NCI-H82 treated with DMSO at 0.1 percent for 48 hours (cell line): ENCODE results near the gene FOSB.

ENCODE experiments used
- DNase-seq: peaks from one replicate; lab custom pipeline; 2025; ENCODE audit not compliant: unreplicated experiment; lab: John Stamatoyannopoulos, UW

The FOSB gene

DNA sequence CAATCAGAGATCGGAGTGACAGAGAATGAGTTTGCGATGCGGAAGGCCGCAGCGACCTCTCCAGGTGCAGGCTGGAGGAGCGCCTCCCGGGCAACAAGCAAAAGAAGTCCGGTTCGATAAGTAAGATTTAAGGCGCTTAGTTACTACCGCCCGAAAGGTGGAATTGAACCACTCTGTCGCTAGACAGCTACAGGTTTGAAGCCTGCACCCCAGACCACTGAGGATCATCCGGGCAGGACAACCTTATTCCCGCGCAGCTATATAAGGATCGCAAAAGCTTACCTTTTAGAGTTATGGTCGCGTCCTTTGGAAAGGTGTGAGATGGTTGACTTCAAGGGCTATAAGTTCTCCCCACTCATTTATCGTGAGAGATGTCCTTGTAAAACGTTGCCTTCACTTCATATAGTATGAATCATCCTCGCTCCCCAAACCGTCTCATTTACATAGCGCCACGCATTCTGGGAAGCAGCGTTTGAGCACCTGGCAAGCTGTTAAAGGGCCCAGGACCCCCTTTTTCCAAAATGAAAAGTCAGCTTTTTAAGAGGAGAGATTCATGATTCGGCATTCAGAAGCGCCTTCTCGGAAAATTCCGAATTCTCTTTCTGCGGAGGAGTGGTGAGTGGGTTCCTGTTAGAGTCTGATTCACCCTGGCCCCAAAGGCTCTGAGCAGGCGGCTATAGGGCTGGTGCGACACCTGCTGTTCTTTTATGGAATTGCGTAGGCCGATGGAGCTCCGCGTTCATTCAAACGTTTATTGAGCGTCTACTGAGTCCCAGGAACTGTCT lies 10.8 kb downstream of the FOSB start:
- peak; percentile 92 for DNase-seq

DNA sequence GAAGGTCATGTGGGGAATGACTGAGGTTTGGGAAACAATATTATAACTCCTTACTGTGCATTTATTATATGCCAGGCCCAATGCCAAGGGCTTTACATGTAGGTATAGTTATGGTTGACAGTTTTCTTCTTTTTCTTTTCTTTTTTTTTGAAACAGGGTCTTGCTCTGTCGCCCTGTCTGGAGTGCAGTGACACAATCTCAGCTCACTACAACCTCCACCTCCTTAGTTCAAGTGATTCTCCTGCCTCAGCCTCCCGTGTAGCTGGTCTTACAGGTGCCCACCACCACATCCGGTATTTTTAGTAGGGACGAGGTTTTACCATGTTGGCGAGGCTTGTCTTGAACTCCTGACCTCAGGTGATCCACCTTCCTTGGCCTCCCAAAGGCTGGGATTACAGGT lies 15.2 kb downstream of the FOSB start:
- DNase-seq, result no peak

DNA sequence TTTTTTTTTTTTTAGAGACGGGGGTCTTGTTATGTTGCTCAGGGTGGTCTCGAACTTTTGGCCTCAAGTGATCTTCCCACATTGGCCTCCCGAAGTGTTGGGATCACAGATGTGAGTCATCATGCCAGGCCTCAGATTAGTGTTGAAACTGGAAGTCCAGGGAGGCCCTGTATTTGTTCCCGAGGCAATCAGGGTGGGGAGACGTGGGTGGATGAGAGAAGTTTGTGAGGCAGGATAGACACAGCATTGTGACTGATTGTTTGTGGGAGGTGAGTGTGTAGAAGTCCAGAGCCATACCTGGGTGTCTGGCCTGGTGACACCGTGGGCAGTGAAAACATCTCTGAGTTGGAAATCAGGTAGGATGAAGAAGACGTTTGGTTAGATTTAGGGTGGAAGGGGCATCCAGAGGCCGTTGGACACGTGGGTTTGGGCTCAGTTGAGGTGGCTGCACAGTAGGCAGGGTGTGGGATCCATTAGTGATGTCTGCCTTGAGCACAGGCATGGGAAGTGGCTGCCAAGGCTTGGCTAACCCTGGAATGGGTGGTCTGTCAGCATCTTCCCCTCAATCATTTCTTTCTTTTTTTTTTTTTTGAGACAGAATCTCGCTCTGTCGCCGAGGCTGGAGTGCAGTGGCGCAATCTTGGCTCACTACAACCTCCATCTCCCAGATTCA lies 16.6 kb downstream of the FOSB start:
- DNase-seq, result no peak

DNA sequence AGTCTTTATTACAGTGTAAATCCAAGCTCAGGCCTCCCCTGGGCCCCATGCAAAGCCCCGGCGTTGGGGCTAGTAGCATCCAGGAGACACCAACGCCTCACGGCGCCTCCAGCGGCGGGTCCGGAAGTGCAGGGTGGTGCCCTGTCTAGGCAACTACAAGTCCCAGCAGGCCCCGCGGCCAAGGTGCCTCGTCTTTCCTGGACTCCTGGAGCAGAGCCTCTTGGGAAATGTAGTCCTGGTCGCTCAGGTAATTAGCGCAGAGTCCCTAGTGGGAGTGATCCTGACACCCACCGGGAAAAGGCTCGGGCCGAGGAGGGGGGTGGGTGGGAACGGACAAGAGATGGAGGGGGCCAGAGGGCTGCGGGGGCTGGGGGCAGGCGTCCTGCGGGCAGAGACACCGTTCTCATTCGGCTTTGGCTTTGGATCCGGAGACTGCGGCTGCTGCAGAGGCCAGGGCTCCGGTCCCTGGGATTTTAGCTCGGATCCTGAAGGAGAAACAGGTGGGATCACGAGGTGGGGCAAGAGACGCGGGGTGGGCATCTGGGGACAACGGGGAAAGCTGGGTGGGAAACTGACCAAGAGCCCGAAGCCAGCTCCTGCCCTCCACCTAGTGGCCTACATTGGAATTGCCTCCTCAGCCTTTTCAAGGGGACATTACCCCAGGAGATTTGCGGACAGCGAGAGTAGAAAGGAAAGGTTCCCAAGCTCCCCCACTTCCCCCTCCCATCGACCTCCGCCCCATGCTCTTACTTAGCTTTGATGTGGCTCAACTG lies 17.7 kb downstream of the FOSB start:
- DNase-seq, result peak; percentile 93

DNA sequence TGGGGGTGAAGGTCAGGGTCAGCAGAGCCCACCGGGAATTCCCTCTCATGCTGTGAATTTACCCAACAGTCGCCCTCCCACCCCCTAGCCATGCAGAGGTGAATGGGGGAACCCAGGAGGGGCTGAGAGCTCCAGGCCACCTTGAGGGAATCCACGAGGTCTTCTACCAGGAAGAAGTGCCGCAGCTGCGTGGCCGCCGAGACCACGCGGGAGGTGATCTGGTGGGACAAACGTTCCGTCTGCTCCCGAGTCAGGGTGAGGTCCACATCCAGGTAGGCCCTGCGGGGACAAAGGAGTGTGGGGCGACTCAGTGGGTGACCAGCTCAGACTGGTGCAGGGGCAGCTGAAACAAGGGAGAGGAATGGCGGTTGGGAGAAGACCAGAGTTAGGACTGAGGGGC lies 20.9 kb downstream of the FOSB start:
- DNase-seq, result no peak

DNA sequence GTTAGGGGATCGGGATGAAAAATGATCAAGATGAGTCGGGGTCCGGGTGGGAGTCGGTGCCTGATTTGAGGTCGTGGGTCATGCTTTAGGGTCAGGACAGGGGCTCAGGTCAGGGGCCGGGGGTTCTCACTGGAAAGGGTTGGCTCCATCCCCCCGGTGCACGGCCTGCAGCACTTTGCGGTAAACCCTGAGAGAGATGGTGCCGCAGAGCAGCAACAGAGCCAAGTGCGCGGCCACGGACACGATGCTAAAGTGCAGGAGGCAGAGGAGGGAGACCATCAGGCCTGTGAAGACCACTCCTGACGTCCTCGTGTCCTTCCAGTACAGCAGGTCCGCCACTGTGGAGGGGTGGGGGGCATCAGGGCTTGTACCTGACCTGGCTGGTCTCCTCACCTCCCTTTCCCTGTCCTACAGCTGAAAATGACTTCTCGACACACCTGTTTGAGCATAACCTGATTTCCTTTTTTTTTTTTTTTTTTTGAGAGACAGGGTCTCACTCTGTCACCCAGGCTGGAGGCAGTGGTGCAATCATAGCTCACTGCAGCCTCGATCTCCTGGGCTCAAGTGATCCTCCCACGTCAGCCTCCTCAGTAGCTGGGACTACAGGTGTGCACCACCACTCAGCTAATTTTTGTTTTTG lies 21.5 kb downstream of the FOSB start:
- no peak for DNase-seq

DNA sequence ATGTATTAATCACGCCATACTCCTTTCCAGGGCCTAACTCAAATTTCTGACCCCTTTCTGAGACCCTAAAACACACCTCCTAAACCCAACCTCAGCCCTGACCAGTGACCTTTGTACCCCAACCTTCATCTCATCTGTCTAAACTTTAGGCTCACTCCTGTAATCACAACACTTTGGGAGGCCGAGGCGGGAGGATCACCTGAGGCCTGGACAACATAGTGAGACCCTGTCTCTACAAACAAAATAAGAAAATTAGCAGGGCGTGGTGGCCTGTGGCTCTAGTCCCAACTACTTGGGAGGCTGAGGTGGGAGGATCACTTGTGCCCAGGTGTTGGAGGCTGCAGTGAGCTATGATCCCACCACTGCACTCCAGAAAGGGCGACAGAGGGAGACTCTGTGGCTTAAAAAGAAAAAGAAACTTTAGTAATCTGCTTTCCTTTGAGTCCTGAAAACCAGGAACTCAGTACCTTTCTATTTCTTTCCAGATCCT lies 24.4 kb downstream of the FOSB start:
- DNase-seq, result no peak

DNA sequence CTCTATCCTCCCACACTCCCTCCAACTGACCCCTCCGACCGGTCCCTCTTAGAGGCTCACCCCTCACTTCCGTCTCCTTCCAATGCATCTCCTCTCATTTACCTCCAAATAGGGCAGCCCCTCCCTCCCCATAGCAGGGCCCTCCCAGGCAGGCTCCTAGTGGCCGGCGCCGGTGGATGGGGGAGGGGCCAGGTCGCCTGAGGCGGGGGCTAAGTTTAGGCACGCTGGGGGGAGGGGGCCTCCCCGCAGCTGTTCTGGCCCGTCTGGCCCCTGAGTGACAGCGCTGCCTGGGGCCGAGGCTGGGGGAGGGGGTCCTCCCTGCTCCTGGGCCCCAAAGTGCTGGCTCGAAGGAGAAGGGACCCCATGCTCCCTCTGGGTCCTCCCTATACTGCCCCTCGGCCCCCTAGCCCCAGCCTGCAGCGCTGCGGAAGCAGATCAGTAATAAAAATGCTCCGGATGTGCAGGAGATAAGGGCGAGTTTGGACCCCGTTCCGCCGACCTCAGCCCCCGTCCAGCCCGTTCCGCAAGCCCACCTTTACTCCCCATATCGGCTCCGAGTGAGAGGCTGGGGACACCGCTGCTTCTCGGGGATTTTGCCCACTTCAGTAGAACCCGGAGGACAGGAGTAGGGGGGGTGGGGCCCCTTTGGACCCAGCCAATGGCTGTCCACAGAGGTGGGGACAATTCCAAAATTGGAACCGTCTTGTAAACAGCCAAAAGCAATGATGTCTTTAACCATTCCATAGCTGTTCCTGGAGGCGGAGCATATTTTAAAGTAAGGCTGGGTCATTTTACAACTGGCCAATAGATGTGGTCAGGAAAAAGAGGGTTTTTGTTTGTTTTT lies 25.1 kb downstream of the FOSB start:
- peak; percentile 81 for DNase-seq

DNA sequence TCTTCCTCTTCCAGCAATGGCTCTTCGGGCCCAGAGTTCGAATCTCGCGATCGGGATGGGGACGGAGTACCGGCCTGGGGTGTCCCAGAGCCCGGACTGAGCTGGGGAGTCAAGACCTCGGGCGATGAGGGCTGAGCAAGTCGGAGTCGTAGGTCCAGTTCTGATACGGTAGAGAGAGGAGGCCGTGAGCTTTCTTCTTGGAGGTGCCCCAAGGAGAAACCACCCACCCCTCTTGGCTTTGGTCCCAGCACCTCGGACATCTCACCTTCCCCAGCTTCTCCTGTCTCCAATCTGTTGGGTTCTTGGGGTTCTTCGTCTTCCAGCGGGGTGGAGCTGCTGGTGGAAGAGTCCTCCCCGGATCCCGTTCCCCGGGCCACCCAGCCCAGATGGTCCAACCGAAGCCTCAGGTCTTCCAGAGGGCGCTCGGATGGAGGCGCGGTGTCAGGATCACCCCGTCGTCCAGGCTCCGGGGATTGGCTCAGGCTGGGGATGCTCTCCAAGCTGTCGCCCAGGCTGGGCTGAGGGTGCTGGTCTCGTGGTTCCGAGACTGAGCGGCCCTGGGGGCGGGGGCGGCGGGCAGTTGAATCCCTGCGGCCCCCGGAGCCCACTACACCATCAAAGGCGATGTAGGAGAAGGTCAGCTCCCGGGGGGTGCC lies 26.6 kb downstream of the FOSB start:
- no peak for DNase-seq

DNA sequence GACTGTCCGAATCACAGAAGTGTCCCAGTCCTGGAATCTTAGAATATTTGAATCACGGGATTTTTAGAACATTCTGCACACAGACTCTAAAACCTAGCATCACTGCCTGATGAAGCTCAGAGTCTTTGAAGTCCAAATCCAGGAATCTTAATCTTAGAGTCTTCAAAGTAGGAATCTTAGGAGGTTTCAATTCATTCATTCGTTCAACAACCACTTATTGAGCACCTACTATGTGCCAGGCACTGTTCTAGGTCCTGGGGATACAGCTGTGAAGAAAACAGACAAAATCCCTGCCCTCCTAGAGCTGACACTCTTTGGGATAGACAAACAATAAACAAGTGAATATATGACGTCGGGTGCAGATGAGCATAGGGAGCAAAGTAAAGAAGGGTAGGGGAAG lies 27.4 kb downstream of the FOSB start:
- no peak for DNase-seq

DNA sequence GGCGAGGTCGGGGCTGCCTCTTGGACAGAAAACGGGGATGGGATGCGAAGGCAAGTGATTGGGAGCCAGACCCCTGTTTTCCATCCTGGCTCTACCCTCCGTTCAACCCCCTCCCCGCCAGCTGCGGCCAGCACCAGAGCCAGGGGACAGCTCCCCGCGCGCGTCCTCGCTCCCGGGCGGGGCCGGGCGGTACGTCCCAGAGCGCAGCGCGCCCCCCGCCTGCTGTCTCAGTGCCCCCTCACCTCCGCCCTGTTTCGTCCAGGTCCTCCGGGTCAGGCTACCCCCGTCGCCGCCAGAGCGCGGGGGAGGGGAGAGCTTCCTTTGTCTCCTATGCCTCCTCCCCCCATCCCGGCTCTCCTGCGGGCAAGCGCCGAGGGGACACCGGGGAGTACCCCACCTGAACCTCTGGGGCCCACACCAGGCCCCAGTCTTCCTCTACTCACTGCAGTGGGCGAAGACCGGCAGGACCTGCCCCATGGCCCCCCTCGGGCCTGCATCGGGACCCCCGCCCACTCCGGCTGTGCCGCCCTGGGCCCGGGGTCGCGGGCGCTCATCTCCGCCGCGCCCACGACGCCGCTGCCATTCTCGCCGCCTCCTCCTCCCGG lies 28.7 kb downstream of the FOSB start:
- DNase-seq, result no peak

DNA sequence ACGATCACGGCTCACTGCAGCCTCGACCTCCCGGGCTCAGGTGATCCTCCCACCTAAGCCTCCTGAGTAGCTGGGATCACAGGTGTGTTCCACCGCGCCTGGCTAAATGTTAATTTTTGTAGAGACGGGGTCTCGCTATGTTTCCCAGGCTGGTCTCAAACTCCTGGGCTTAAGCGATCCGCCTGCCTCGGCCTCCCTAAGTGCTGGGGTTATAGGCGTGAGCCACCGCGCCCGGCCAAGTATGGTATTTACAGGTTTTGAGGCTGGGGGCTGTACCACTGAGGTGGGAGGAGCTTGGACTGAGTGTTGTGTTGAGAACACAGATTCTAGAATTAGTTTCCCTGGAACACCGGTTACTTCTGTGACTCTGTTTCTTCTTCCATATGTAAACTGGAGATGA lies 30.0 kb downstream of the FOSB start:
- no peak for DNase-seq

DNA sequence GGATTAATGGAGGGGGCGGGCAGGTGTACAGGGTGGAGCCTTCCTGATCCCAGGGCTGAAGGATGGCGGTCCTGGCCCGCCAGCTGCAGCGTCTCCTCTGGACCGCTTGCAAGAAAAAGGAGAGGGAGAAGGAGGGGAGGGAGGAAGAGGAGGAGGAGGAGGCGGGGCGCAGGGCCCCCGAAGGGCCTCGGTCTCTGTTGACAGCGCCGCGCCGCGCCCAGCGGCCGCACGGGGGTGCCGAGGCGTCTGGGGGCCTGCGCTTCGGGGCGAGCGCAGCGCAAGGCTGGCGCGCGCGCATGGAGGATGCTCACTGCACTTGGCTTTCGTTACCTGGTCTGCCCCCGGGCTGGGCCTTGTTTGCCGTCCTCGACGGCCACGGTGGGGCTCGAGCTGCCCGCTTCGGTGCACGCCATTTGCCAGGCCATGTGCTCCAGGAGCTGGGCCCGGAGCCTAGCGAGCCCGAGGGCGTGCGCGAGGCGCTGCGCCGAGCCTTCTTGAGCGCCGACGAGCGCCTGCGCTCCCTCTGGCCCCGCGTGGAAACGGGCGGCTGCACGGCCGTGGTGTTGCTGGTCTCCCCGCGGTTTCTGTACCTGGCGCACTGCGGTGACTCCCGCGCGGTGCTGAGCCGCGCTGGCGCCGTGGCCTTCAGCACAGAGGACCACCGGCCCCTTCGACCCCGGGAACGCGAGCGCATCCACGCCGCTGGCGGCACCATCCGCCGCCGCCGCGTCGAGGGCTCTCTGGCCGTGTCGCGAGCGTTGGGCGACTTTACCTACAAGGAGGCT lies 30.8 kb downstream of the FOSB start, which contains the start of gene PPM1N:
PPM1N (plus strand) TSS at position 33 of the 785 bp plus-strand sequence; CDS start at position 63, 30 bp downstream.
- peak; percentile 85 for DNase-seq

DNA sequence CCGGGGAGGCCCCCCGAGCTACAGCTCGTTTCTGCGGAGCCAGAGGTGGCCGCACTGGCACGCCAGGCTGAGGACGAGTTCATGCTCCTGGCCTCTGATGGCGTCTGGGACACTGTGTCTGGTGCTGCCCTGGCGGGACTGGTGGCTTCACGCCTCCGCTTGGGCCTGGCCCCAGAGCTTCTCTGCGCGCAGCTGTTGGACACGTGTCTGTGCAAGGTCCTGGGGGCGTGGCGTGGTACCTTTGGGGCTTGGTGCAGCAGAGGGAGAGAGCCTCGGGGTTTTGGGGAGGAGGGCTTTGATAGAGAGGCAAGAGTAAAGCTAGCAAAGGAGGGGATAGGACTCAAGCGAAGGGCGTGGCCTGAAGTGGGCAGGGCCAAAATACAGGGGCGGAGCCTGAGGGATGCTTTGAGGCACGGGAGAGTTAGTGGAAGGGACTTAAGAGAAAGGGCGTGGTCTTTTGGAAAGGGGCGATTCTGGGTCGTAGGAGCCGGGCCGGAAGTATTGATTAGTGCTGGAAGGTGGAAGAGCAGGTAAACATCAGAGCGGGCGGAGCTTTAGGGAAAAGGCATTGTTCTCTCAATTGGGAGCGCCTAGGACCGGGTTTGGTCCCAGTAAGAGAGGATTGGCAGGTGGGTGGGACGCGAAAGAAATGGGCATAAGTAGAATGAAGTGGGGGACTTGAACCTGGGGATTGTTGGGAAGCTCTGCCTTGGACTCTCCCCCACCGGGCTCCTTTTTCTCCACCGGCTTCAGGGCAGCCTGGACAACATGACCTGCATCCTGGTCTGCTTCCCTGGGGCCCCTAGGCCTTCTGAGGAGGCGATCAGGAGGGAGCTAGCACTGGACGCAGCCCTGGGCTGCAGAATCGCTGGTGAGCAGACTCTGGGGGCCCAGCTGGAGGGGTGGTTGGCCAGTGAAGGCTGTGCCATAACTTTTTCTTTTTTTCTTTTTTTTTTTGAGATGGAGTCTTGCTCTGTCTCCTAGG lies 31.7 kb downstream of the FOSB start:
- peak; percentile 95 for DNase-seq

DNA sequence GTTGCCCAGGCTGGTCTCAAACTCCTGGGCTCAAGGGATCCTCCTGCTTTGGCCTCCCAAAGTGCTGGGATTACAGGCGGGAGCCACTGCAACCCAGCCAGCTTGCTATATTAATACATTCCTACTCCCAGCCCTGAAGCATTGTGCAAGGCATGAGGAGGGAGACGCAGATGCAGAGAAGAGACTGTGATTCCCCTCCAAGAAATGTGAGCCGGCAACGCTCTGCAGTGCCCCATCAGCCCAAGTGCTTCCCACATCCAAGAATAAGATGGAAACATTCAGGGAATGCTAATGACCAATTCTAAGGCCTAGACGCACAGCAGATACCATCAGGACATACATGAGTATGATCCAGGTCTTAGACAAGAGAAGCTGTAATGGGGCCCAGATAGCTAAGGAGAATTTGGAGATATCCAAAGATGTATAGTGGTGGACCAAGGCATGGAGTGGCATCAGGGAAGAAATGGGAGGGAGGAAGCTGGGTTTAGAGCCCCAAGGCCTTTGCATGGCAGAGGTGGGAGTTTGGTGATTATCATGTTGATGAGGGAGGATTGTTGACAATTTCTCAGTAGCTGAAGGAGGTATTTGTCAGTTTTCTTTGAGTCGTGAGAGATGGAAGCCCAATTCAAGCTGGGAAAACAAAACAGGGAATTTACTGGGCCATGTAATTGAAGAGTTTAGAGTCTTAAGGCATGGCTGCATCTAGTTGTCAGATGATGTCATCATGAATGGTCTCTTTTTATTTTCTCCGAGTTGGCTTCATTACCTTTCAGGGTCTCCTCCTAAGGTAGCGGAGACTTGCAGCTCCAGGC lies 33.3 kb downstream of the FOSB start:
- DNase-seq, result no peak

DNA sequence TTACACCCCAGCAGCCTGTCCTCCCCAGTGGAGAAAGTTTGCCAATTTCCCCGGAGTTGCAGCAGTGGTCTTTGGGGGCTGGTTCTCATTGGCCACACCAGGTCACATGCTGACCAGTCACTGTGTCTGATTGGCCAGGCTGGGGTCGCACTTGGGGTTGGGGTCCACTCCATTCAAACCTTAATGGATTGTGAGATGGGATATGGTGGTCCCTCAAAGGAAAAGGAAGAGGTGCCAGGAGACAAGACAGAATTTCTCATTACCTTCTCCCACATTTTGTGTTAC lies 33.9 kb downstream of the FOSB start:
- no peak for DNase-seq

DNA sequence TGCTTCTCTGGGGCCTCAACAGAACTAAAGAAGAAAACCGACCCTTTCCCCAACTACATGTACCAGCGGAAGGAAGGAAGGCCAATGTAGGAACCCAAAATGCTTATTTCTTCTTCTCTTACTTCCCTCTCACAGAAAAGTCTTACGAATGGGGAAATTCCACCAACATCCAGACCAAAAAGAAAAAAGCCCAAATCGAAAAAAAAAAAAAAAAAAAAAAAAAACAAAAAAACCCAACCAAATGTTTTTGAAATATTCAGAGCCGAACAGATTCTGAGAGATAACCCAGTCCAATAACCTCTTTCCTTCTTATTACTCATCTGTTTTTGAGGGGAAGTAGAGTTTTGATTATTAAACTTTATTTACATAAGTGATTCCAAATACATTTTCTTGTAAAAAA lies 34.3 kb downstream of the FOSB start:
- no peak for DNase-seq
